ENCODE measurements around the gene LGR5. TPM values are rescaled to one million over a fixed set of nuclear protein-coding genes. Genes with fewer than 3 reads are reported as not detected.
"Not testable (repeated sequence)": the region's sequence is repeated elsewhere in the genome, so short reads cannot be mapped to it uniquely, and the experiment has no call there.

LGR5 gene
- total RNA-seq, 1 experiment from 2014 or later = not detected

DNA sequence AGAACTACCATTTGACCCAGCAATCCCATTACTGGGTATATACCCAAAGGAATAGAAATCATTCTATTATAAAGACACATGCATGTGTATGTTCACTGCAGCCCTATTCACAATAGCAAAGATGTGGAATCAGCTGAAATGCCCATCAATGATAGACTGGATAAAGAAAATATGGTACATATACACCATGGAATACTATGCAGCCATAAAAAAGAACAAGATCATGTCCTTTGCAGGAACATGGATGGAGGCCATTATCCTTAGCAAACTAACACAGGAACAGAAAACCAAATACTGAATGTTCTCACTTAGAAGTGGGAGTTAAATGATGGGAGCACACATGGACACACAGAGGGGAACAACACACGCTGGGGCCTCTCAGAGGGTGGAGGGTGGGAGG lies 116.2 kb downstream of the LGR5 start:
- H3K9ac ChIP-seq (ENCODE audit: low read length); H3K36me3 ChIP-seq (ENCODE audit: insufficient read depth, low read length); H3K27me3 ChIP-seq (ENCODE audit: low read length); H2AFZ ChIP-seq (ENCODE audit: low read length); H3K9me3 ChIP-seq (ENCODE audit: low read length); H4K20me1 ChIP-seq (ENCODE audit: insufficient read depth, low read depth, low read length); H3K27ac ChIP-seq (ENCODE audit: low read length); H3K9me2 ChIP-seq (replicated peaks; ENCODE audit: insufficient read depth, low read length); DNase-seq; H3K4me2 ChIP-seq (ENCODE audit: low read depth, low read length, poor library complexity, severe bottlenecking); H3K79me2 ChIP-seq (ENCODE audit: low read length); H3K4me3 ChIP-seq (ENCODE audit: low read length); H3K4me1 ChIP-seq (ENCODE audit: low read length): not testable (repeated sequence)

DNA sequence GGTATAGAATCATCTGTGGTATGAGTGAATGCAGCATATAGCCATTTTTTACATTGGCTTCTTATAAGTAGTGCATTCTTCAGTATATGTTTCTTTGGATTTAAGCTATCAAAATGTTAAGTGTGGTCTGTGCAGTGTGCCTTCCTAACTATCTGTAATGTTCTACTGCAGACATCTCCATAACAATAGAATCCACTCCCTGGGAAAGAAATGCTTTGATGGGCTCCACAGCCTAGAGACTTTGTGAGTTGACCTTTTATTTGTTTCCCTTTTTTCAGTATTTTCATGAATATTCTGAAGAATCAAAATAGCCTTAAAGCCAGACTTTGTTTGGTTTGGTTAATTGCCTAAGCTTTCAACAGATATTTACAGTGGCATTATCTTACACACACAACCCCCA lies 116.8 kb downstream of the LGR5 start:
- H3K4me1 ChIP-seq (ENCODE audit: low read length) = no peaks in the 10 kb centered on the region
- no peak overlapping the region for H2AFZ ChIP-seq (ENCODE audit: low read length)
- H3K27me3 ChIP-seq (ENCODE audit: low read length) = no peaks in the 10 kb centered on the region
- no peaks in the 10 kb centered on the region for H3K79me2 ChIP-seq (ENCODE audit: low read length)
- H3K27ac ChIP-seq (ENCODE audit: low read length) = no peak overlapping the region
- no peaks in the 10 kb centered on the region for H3K9me3 ChIP-seq (ENCODE audit: low read length)
- H3K4me3 ChIP-seq (ENCODE audit: low read length) = no peak overlapping the region
- no peaks in the 10 kb centered on the region for H3K9me2 ChIP-seq (replicated peaks; ENCODE audit: insufficient read depth, low read length)
- no peaks in the 10 kb centered on the region for H3K36me3 ChIP-seq (ENCODE audit: insufficient read depth, low read length)
- H4K20me1 ChIP-seq (ENCODE audit: insufficient read depth, low read depth, low read length) = no peaks in the 10 kb centered on the region
- no peak overlapping the region for H3K9ac ChIP-seq (ENCODE audit: low read length)
- DNase-seq = no peak
- H3K4me2 ChIP-seq (ENCODE audit: low read depth, low read length, poor library complexity, severe bottlenecking) = no peak overlapping the region

DNA sequence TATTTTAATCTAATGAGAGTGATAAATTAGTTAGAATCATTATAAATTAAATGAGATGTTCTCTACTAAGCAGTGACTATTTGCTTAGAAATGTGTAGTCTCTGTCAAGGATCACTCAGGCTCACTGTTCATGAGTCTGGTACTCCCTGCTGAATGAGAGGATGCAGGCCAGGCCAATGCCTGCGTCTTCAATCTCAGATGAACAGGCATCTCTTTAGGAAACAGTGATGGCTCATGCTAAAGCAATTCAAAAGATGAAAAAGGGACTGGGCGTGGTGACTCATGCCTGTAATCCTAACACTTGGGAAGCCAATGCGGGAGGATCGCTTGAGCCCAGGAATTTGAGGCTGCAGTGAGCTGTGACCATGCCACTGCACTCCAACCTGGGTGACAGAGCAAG lies 117.3 kb downstream of the LGR5 start:
- H4K20me1 ChIP-seq (ENCODE audit: insufficient read depth, low read depth, low read length) = no peaks in the 10 kb centered on the region
- no peak overlapping the region for H3K9ac ChIP-seq (ENCODE audit: low read length)
- no peaks in the 10 kb centered on the region for H3K9me2 ChIP-seq (replicated peaks; ENCODE audit: insufficient read depth, low read length)
- H3K36me3 ChIP-seq (ENCODE audit: insufficient read depth, low read length) = no peaks in the 10 kb centered on the region
- H3K4me1 ChIP-seq (ENCODE audit: low read length) = no peaks in the 10 kb centered on the region
- no peak overlapping the region for H3K27ac ChIP-seq (ENCODE audit: low read length)
- H3K79me2 ChIP-seq (ENCODE audit: low read length) = no peaks in the 10 kb centered on the region
- H3K4me2 ChIP-seq (ENCODE audit: low read depth, low read length, poor library complexity, severe bottlenecking) = no peak overlapping the region
- H3K9me3 ChIP-seq (ENCODE audit: low read length) = no peaks in the 10 kb centered on the region
- no peak for DNase-seq
- H3K4me3 ChIP-seq (ENCODE audit: low read length) = no peak overlapping the region
- no peak overlapping the region for H2AFZ ChIP-seq (ENCODE audit: low read length)
- H3K27me3 ChIP-seq (ENCODE audit: low read length) = no peaks in the 10 kb centered on the region

DNA sequence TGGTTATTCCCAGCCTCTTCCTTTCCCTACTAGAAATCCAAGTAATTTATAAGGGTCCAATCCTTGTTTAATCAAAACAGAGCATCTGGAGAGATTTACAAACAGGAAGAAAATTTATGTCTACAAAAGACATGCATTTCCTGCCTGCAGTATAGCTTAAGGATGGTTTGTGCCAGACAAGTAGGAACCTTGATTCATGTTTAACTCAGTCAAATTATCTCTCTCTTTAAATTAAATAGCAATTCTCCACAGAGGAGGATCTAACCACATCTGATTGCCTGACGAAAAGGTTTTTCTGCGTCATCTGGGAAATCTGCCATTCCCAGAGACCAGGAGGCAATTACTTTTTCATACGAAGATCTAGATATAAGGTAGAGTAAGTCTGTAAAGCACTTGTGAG lies 118.8 kb downstream of the LGR5 start:
- H3K9ac ChIP-seq (ENCODE audit: low read length) = no peak overlapping the region

DNA sequence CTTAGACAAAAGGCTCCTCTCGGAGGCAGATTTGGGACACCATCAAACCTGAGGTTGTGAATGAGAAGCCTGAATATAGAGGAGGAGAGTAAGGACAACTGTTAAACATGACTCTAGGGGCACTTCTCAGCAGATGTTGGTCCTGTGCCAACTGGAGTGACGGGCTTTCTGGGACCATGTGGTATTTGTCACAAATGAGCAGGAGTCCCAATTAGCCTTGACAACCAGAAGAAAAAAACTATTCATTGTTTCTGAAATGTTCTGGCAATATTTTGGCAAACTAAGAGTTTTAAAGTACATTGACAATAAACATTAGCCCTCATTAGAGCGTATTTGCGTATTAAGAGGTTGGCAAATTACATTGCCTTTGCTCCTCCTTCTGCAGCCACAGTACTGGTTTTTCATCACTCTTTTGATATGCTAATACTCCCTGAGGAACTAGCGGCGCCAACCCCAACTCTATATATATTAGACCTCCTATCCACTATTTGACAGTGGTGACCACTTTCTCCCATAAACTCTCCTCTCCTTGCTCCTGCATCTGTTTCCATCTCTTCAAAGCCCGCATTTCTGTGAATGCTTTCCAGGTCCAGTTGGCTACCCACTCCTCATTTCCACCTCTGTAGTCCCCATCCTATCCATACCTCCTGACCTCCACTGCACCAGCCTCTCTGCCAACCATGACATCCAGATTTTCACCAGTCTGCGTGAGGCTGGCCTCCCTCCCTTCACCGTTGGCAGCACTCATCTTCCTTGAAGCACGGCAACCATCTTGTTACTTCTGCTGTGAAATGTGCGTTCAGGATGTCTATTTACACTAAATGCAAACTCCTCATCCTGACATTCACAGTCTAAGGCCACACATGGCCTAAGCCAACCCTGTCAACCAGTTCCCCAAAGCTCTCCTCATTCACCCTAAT lies 123.3 kb downstream of the LGR5 start:
- no peak for DNase-seq
- H4K20me1 ChIP-seq (ENCODE audit: insufficient read depth, low read depth, low read length) = no peaks in the 10 kb centered on the region
- no peaks in the 10 kb centered on the region for H3K27me3 ChIP-seq (ENCODE audit: low read length)
- no peaks in the 10 kb centered on the region for H3K9me3 ChIP-seq (ENCODE audit: low read length)
- no peak overlapping the region for H3K4me3 ChIP-seq (ENCODE audit: low read length)
- H3K9me2 ChIP-seq (replicated peaks; ENCODE audit: insufficient read depth, low read length) = no peaks in the 10 kb centered on the region
- H3K9ac ChIP-seq (ENCODE audit: low read length) = no peak overlapping the region
- H3K36me3 ChIP-seq (ENCODE audit: insufficient read depth, low read length) = no peaks in the 10 kb centered on the region
- H3K79me2 ChIP-seq (ENCODE audit: low read length) = no peaks in the 10 kb centered on the region
- no peaks in the 10 kb centered on the region for H3K4me1 ChIP-seq (ENCODE audit: low read length)
- H2AFZ ChIP-seq (ENCODE audit: low read length) = no peak overlapping the region
- H3K4me2 ChIP-seq (ENCODE audit: low read depth, low read length, poor library complexity, severe bottlenecking) = no peak overlapping the region
- no peak overlapping the region for H3K27ac ChIP-seq (ENCODE audit: low read length)

More for the DNA sequence above, 118.8 kb downstream of the LGR5 start:
- Histone ChIP-seq H4K20me1 (ENCODE audit: insufficient read depth, low read depth, low read length) (no peaks in the 10 kb centered on the region), H3K9me3 (ENCODE audit: low read length) (no peaks in the 10 kb centered on the region), H3K4me3 (ENCODE audit: low read length) (no peak overlapping the region), H3K27ac (ENCODE audit: low read length) (no peak overlapping the region), H2AFZ (ENCODE audit: low read length) (no peak overlapping the region), H3K36me3 (ENCODE audit: insufficient read depth, low read length) (no peaks in the 10 kb centered on the region), H3K4me1 (ENCODE audit: low read length) (no peaks in the 10 kb centered on the region), H3K79me2 (ENCODE audit: low read length) (no peaks in the 10 kb centered on the region), H3K4me2 (ENCODE audit: low read depth, low read length, poor library complexity, severe bottlenecking) (no peak overlapping the region), H3K27me3 (ENCODE audit: low read length) (no peaks in the 10 kb centered on the region), H3K9me2 (replicated peaks; ENCODE audit: insufficient read depth, low read length) (no peaks in the 10 kb centered on the region)
- no peak for DNase-seq

DNA sequence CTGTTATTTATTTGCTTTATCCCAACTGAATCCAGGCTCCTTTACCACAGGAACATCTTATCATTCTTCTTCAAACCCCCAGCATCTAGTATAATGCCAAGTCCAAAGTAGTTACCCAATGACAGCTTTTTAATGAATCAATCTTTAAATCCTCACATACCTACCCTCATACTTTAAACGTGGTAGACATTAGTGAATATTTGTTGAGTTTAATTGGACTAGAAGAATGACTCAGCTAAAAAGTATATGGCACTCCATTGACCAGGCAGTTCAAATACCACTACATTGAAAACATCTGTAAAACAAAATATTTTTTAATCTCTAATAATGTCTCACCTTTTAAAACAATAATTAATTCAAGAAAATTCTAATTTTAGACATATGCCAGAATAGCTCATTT lies 125.9 kb downstream of the LGR5 start:
- Histone ChIP-seq H3K27ac (ENCODE audit: low read length) (no peak overlapping the region), H2AFZ (ENCODE audit: low read length) (no peak overlapping the region), H3K79me2 (ENCODE audit: low read length) (no peaks in the 10 kb centered on the region), H3K4me2 (ENCODE audit: low read depth, low read length, poor library complexity, severe bottlenecking) (no peak overlapping the region), H4K20me1 (ENCODE audit: insufficient read depth, low read depth, low read length) (no peaks in the 10 kb centered on the region), H3K9ac (ENCODE audit: low read length) (no peak overlapping the region), H3K9me3 (ENCODE audit: low read length) (no peaks in the 10 kb centered on the region), H3K9me2 (replicated peaks; ENCODE audit: insufficient read depth, low read length) (no peaks in the 10 kb centered on the region), H3K4me1 (ENCODE audit: low read length) (no peaks in the 10 kb centered on the region), H3K27me3 (ENCODE audit: low read length) (no peaks in the 10 kb centered on the region), H3K36me3 (ENCODE audit: insufficient read depth, low read length) (no peaks in the 10 kb centered on the region), H3K4me3 (ENCODE audit: low read length) (no peak overlapping the region)
- no peak for DNase-seq

DNA sequence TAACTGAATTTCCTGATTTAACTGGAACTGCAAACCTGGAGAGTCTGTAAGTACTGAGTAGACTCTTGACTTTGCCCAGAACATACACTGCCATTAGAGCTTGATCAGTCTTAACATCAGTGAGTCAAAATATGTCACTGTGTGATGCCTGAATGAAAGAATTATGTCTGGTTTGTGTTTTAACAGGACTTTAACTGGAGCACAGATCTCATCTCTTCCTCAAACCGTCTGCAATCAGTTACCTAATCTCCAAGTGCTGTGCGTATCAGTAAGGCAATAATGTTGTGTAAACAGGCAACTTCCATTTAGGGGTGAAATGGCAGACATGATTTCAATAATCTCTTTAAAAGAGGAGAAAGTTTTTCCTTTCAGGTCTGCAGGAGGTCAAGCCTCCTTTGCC lies 127.1 kb downstream of the LGR5 start:
- Histone ChIP-seq H3K79me2 (ENCODE audit: low read length) (no peaks in the 10 kb centered on the region), H4K20me1 (ENCODE audit: insufficient read depth, low read depth, low read length) (no peaks in the 10 kb centered on the region), H3K27ac (ENCODE audit: low read length) (no peak overlapping the region), H3K27me3 (ENCODE audit: low read length) (no peaks in the 10 kb centered on the region), H3K36me3 (ENCODE audit: insufficient read depth, low read length) (no peaks in the 10 kb centered on the region), H3K9ac (ENCODE audit: low read length) (no peak overlapping the region), H3K4me2 (ENCODE audit: low read depth, low read length, poor library complexity, severe bottlenecking) (no peak overlapping the region), H3K4me1 (ENCODE audit: low read length) (no peaks in the 10 kb centered on the region), H3K9me3 (ENCODE audit: low read length) (no peaks in the 10 kb centered on the region), H3K9me2 (replicated peaks; ENCODE audit: insufficient read depth, low read length) (no peaks in the 10 kb centered on the region), H2AFZ (ENCODE audit: low read length) (no peak overlapping the region), H3K4me3 (ENCODE audit: low read length) (no peak overlapping the region)
- no peak for DNase-seq

DNA sequence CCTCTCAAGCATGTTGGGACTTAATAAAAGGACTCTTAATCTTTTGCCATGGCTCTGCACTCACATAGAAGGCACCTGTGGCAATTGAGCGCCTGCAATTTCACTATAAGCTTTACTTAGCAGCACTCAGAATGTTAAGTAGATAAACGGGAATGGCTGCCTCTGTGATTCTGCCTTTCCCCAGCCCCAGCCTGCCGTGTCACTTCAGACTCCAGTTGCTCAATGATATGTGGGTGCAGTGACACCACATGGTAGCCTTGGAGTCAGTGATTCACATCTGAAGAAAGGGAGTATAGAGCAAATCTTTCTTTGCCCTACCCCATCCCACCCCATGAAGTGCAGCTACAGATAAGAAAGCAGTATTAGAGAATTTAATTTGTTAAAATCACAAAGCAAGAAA lies 127.9 kb downstream of the LGR5 start:
- Histone ChIP-seq H3K9me3 (ENCODE audit: low read length) (no peaks in the 10 kb centered on the region), H3K27ac (ENCODE audit: low read length) (no peak overlapping the region), H3K4me2 (ENCODE audit: low read depth, low read length, poor library complexity, severe bottlenecking) (no peak overlapping the region), H3K4me3 (ENCODE audit: low read length) (no peak overlapping the region), H2AFZ (ENCODE audit: low read length) (no peak overlapping the region), H3K9me2 (replicated peaks; ENCODE audit: insufficient read depth, low read length) (no peaks in the 10 kb centered on the region), H4K20me1 (ENCODE audit: insufficient read depth, low read depth, low read length) (no peaks in the 10 kb centered on the region), H3K4me1 (ENCODE audit: low read length) (no peaks in the 10 kb centered on the region), H3K27me3 (ENCODE audit: low read length) (no peaks in the 10 kb centered on the region), H3K79me2 (ENCODE audit: low read length) (no peaks in the 10 kb centered on the region), H3K9ac (ENCODE audit: low read length) (no peak overlapping the region), H3K36me3 (ENCODE audit: insufficient read depth, low read length) (no peaks in the 10 kb centered on the region)
- DNase-seq = no peak
